Measurements from ENCODE around the gene MBIP. TPM values are rescaled to one million over a fixed set of nuclear protein-coding genes. Genes with fewer than 3 reads are reported as not detected.
"Not testable (repeated sequence)": the region's sequence is repeated elsewhere in the genome, so short reads cannot be mapped to it uniquely, and the experiment has no call there.

Gene MBIP
- total RNA-seq, 1 donor from 2014 or later: 20.3 TPM

DNA sequence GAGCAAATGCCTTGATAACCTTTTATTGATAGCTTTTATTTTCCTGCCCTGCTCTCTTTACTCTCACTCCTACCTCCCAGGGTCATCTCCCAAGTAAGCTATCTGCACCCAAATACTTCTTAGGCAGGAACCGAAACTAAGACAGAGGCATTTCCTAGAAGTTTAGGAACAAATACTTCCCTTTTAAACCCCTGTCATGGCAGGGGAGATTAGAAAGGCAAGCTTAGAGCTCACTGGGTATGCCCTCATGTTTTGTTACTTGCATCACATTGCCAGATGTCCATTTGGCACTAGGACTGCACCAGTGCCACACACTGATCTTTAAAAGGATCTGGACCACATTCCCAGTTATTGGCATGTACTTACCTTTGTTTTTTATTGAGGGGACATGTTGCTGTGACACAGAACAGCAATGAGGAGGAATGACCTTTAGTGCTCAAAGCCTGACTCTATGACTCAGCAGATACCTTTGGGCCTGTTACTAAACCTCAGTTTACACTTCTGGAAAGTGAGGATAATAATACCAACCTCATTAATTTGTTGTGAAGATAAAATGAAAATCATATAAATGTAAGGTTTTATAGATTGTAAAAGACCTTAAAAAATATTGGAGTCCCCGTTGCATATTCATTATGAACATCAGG lies 40.9 kb upstream of the MBIP start:
- Histone ChIP-seq H3K36me3 (ENCODE audit: control insufficient read depth, insufficient read depth, low read length) (no peaks in the 10 kb centered on the region), H3K27me3 (ENCODE audit: control insufficient read depth, insufficient read depth, low read length) (no peaks in the 10 kb centered on the region), H3K4me3 (ENCODE audit: low read depth, low read length) (no peak overlapping the region)
- no peak for DNase-seq (ENCODE audit: low read depth)
- TF ChIP-seq, protein P1, sequence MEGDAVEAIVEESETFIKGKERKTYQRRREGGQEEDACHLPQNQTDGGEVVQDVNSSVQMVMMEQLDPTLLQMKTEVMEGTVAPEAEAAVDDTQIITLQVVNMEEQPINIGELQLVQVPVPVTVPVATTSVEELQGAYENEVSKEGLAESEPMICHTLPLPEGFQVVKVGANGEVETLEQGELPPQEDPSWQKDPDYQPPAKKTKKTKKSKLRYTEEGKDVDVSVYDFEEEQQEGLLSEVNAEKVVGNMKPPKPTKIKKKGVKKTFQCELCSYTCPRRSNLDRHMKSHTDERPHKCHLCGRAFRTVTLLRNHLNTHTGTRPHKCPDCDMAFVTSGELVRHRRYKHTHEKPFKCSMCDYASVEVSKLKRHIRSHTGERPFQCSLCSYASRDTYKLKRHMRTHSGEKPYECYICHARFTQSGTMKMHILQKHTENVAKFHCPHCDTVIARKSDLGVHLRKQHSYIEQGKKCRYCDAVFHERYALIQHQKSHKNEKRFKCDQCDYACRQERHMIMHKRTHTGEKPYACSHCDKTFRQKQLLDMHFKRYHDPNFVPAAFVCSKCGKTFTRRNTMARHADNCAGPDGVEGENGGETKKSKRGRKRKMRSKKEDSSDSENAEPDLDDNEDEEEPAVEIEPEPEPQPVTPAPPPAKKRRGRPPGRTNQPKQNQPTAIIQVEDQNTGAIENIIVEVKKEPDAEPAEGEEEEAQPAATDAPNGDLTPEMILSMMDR (IDR thresholded peaks at IDR 0.05; ENCODE audit: insufficient read depth, low read length, poor library complexity, severe bottlenecking): no peak

DNA sequence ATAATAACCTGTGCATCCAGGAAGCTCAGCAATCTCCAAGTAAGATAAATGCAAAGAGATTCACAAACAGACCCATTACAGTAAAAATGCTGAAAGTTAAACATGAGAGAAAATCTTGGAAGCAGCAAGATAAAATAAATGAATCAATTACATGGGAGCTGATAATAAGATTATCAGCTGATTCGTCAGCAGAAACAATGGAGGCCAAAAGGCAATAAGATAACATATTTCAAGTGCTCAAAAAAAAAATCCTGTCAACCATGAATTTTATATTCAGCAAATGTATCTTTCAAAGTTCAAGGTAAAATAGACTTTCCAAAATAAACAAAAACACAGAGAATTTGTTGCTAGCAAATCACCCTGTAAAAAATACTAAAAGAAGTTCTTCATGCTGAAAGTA lies 36.4 kb upstream of the MBIP start:
- TF ChIP-seq, protein P1 (IDR thresholded peaks at IDR 0.05; ENCODE audit: insufficient read depth, low read length, poor library complexity, severe bottlenecking): no peak
- Histone ChIP-seq H3K27me3 (ENCODE audit: control insufficient read depth, insufficient read depth, low read length) (no peaks in the 10 kb centered on the region), H3K4me3 (ENCODE audit: low read depth, low read length) (no peak overlapping the region), H3K36me3 (ENCODE audit: control insufficient read depth, insufficient read depth, low read length) (no peaks in the 10 kb centered on the region)
- no peak for DNase-seq (ENCODE audit: low read depth)

DNA sequence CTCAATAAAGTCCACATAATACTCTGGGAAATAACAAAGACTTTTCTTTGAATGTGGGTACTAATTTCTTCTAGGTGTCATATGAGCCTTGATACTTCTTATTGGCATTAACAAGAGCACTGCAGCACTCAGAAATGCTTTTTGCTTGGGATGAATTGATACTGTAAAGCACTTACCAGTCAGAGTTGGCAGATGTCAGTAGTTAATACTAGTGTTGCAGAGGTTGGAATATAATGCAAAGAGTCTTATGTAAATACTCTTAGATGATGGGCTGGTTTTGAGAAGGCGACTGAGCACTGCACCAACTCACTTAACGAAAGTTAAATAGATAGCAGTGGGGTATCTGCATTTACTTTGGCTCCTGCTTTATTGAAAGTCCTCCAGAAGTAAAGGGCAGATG lies 25.6 kb upstream of the MBIP start:
- no peak for DNase-seq (ENCODE audit: low read depth)

DNA sequence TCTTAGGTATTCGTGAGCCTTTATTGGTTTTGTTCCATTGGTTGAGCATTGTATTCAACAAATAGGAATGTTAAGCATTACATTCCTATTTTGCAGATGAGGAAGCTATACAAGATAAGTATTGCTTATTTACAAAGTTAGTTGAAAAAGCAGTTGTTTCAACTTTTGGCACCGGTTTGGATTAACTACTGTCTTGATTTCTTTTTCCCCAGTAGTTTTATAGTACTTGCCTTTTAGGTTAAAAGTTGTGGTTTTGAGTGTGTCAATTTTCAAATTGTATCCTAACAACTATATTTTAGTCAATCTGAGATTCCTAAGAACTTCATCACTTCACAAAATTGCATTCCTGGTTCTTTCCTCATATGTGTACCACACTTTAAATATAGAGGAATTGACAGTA lies 23.8 kb upstream of the MBIP start:
- peak; percentile 12 for DNase-seq (ENCODE audit: low read depth)
- no peak overlapping the region for H3K4me3 ChIP-seq (ENCODE audit: low read depth, low read length)
- TF ChIP-seq, protein P1 (IDR thresholded peaks at IDR 0.05; ENCODE audit: insufficient read depth, low read length, poor library complexity, severe bottlenecking): no peak
- no peaks in the 10 kb centered on the region for H3K27me3 ChIP-seq (ENCODE audit: control insufficient read depth, insufficient read depth, low read length)
- H3K36me3 ChIP-seq (ENCODE audit: control insufficient read depth, insufficient read depth, low read length): no peaks in the 10 kb centered on the region

More for the DNA sequence above, 25.6 kb upstream of the MBIP start:
- TF ChIP-seq, protein P1 (IDR thresholded peaks at IDR 0.05; ENCODE audit: insufficient read depth, low read length, poor library complexity, severe bottlenecking): no peak
- H3K36me3 ChIP-seq (ENCODE audit: control insufficient read depth, insufficient read depth, low read length): no peaks in the 10 kb centered on the region
- no peaks in the 10 kb centered on the region for H3K27me3 ChIP-seq (ENCODE audit: control insufficient read depth, insufficient read depth, low read length)
- H3K4me3 ChIP-seq (ENCODE audit: low read depth, low read length): no peak overlapping the region

DNA sequence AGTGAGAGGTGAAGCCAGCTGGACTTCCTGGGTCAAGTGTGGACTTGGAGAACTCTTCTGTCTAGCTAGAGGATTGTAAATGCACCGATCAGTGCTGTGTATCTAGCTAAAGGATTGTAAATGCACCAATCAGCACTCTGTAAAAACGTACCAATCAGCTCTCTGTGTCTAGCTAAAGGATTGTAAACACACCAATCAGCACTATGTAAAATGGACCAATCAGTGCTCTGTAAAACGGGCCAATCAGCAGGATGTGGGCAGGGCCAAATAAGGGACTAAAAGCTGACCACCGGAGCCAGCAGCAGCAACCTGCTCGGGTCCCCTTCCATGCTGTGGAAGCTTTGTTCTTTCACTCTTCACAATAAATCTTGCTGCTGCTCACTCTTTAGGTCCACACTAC lies 21.4 kb upstream of the MBIP start:
- not testable (repeated sequence) for H3K36me3 ChIP-seq (ENCODE audit: control insufficient read depth, insufficient read depth, low read length); DNase-seq (ENCODE audit: low read depth); H3K4me3 ChIP-seq (ENCODE audit: low read depth, low read length); H3K27me3 ChIP-seq (ENCODE audit: control insufficient read depth, insufficient read depth, low read length)

- Histone ChIP-seq H3K27me3 (ENCODE audit: control insufficient read depth, insufficient read depth, low read length) (no peaks in the 10 kb centered on the region), H3K36me3 (ENCODE audit: control insufficient read depth, insufficient read depth, low read length) (no peaks in the 10 kb centered on the region), H3K4me3 (ENCODE audit: low read depth, low read length) (no peak overlapping the region)
- no peak for DNase-seq (ENCODE audit: low read depth)
- TF ChIP-seq, protein P1 (IDR thresholded peaks at IDR 0.05; ENCODE audit: insufficient read depth, low read length, poor library complexity, severe bottlenecking): no peak
Measured at GRCh38 chr14:36340276-36340890, 19.9 kb upstream of the MBIP start.
